GM19240 (cell line): Measurements from ENCODE around the gene ALPI.

Experiments used
- DNase-seq: peaks from one replicate; pipeline ENCODE4 v3.0.0; 2011; ENCODE audit warnings: low spot score; ENCODE audit not compliant: insufficient read length

ALPI gene

GRCh38 chr2:232459419-232460035 is 3.6 kb downstream of the ALPI start:
- no peak for DNase-seq

- DNase-seq = no peak
Observed at GRCh38 chr2:232460171-232460570, 4.2 kb downstream of the ALPI start.

GRCh38 chr2:232463701-232464543 is 8.0 kb downstream of the ALPI start:
- no peak for DNase-seq

- no peak for DNase-seq
Observed at GRCh38 chr2:232464544-232464885, 8.6 kb downstream of the ALPI start.

- DNase-seq = no peak
Observed at GRCh38 chr2:232465061-232465460, 9.1 kb downstream of the ALPI start.

- no peak for DNase-seq
Observed at GRCh38 chr2:232466221-232466620, 10.3 kb downstream of the ALPI start.

- no peak for DNase-seq
Observed at GRCh38 chr2:232473467-232473890, 17.5 kb downstream of the ALPI start.

GRCh38 chr2:232476045-232476444 is 20.1 kb downstream of the ALPI start:
- DNase-seq = no peak

GRCh38 chr2:232476791-232477190 is 20.8 kb downstream of the ALPI start:
- no peak for DNase-seq

- no peak for DNase-seq
Observed at GRCh38 chr2:232477751-232478510, 22.0 kb downstream of the ALPI start.

GRCh38 chr2:232478571-232479340 is 22.8 kb downstream of the ALPI start:
- no peak for DNase-seq

- DNase-seq = no peak
Observed at GRCh38 chr2:232479341-232480200, 23.6 kb downstream of the ALPI start.

- DNase-seq = no peak
Observed at GRCh38 chr2:232480201-232481190, 24.5 kb downstream of the ALPI start.

- no peak for DNase-seq
Observed at GRCh38 chr2:232481322-232482140, 25.6 kb downstream of the ALPI start.

- DNase-seq = no peak
Observed at GRCh38 chr2:232482301-232483238, 26.6 kb downstream of the ALPI start.

- no peak for DNase-seq
Observed at GRCh38 chr2:232483311-232483922, 27.5 kb downstream of the ALPI start.
